ENCODE results near the gene DEDD2. TPM values are rescaled to one million over a fixed set of nuclear protein-coding genes. Genes with fewer than 3 reads are reported as not detected.

The DEDD2 gene
- polyA plus RNA-seq, 1 of the 3 experiments (the other 2 are of a cell fraction): 30.2 TPM

DNA sequence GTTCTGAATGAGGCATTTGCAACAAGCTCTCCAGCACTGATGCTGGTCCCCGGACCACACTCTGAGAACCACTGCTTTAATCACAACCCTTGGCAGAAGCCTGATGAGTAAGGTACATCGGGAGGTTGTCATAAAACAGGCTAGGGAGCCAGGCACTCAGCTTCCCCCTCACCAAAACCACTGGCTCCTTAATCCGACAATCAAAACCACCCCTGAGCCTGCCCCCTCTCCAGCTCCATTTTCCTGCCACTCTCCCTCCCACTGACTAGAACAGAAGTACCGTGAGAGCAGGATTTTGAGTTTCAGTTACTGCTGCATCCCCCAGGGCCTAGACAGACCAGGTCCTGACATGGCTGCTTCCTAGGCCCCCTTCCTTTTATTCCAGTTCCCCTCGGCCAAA, 17.7 kb upstream of the DEDD2 start:
- TF ChIP-seq RFX5 (IDR thresholded peaks at IDR 0.05; ENCODE audit: low read length) (no peak), FOSL2 (IDR thresholded peaks at IDR 0.05; ENCODE audit: borderline replicate concordance, low read depth) (no peak), RXRA (IDR thresholded peaks at IDR 0.05; ENCODE audit: borderline replicate concordance, low read depth) (no peak), GABPA (IDR thresholded peaks at IDR 0.05; ENCODE audit: low read depth) (no peak), GATA2 (CRISPR knock-in tag; IDR thresholded peaks at IDR 0.05) (no peak), MXI1 (IDR thresholded peaks at IDR 0.05; ENCODE audit: low read depth, low read length) (no peak), TEAD4 (IDR thresholded peaks at IDR 0.05; ENCODE audit: borderline replicate concordance, insufficient read depth) (no peak), NFIC (IDR thresholded peaks at IDR 0.05; ENCODE audit: borderline replicate concordance) (no peak)
- TF ChIP-seq, protein P1, sequence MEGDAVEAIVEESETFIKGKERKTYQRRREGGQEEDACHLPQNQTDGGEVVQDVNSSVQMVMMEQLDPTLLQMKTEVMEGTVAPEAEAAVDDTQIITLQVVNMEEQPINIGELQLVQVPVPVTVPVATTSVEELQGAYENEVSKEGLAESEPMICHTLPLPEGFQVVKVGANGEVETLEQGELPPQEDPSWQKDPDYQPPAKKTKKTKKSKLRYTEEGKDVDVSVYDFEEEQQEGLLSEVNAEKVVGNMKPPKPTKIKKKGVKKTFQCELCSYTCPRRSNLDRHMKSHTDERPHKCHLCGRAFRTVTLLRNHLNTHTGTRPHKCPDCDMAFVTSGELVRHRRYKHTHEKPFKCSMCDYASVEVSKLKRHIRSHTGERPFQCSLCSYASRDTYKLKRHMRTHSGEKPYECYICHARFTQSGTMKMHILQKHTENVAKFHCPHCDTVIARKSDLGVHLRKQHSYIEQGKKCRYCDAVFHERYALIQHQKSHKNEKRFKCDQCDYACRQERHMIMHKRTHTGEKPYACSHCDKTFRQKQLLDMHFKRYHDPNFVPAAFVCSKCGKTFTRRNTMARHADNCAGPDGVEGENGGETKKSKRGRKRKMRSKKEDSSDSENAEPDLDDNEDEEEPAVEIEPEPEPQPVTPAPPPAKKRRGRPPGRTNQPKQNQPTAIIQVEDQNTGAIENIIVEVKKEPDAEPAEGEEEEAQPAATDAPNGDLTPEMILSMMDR (IDR thresholded peaks at IDR 0.05): no peak
- TF ChIP-seq, protein P2, sequence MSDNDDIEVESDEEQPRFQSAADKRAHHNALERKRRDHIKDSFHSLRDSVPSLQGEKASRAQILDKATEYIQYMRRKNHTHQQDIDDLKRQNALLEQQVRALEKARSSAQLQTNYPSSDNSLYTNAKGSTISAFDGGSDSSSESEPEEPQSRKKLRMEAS (IDR thresholded peaks at IDR 0.05; ENCODE audit: low read depth): no peak
- Histone ChIP-seq H3K4me3 (ENCODE audit: low read depth in 2 of 2, low read length in 1 of 2) (no peak overlapping the region), H3K27ac (ENCODE audit: low read depth in 2 of 2, low read length in 1 of 2) (no peak overlapping the region), H3F3A (replicated peaks; ENCODE audit: insufficient read depth) (peaks cover 11% of the 10 kb centered on the region), H3K79me2 (ENCODE audit: insufficient read depth) (peaks cover 50% of the 10 kb centered on the region), H3K4me1 (ENCODE audit: control insufficient read depth in 1 of 2, insufficient read depth in 2 of 2, low read depth in 1 of 2, low read length in 1 of 2) (peaks cover 0 to 2% of the 10 kb centered on the region in 2 experiments; a peak in 1 of 4 replicates), H3K9me2 (no peaks in the 10 kb centered on the region), H4K20me1 (ENCODE audit: insufficient read depth) (peaks cover 11% of the 10 kb centered on the region; the same call in 1 of the 2 replicates), H3K36me3 (replicated peaks in 1 of 2; ENCODE audit: control insufficient read depth in 1 of 2, insufficient read depth in 2 of 2, low read length in 1 of 2) (peaks cover 33 to 68% of the 10 kb centered on the region in 2 experiments), H3K9me3 (no peaks in the 10 kb centered on the region), H3K4me2 (no peak overlapping the region), H2AFZ (ENCODE audit: low read depth) (no peak overlapping the region), H3K27me3 (ENCODE audit: insufficient read depth) (no peaks in the 10 kb centered on the region), H3K9ac (no peak overlapping the region)
- CTCF ChIA-PET: interaction anchor here (1.0 to 1.5 kb wide), 2 partner anchors 14 to 127 kb away, joined by 3 to 4 read pairs; no protein-coding TSS in a partner anchor
- DNase-seq: no peak
- POLR2A ChIA-PET: no interaction called here
- 85% methylated on average over 5 of the region's 5 CpGs for WGBS (ENCODE audit: low lambda C conversion rate)

DNA sequence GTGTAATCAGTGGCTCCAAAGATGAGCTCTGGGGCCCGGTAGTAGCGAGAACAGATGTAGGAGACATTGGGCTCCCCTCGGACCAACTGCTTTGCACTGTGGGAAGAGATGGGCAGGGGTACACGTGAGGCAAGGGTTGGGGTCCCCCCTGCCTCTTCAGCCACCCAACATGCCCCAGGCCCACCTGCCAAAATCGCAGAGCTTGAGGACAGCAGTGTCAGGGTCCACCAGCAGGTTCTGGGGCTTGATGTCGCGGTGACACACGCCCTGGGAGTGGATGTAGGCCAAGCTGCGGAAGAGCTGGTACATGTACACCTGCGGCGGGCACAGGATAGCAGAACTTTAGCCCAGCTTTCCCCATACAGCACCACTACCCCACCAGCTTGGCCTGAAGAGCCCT, 16.9 kb upstream of the DEDD2 start:
- H3K27ac ChIP-seq (ENCODE audit: low read depth in 2 of 2, low read length in 1 of 2): no peak overlapping the region
- H3K9me2 ChIP-seq: no peaks in the 10 kb centered on the region
- H3K36me3 ChIP-seq (replicated peaks in 1 of 2; ENCODE audit: control insufficient read depth in 1 of 2, insufficient read depth in 2 of 2, low read length in 1 of 2): peaks cover 28 to 68% of the 10 kb centered on the region in 2 experiments
- H2AFZ ChIP-seq (ENCODE audit: low read depth): no peak overlapping the region
- H4K20me1 ChIP-seq (ENCODE audit: insufficient read depth): peaks cover 17% of the 10 kb centered on the region
- peaks cover 16% of the 10 kb centered on the region for H3F3A ChIP-seq (replicated peaks; ENCODE audit: insufficient read depth)
- no peak overlapping the region for H3K4me3 ChIP-seq (ENCODE audit: low read depth in 2 of 2, low read length in 1 of 2)
- H3K9me3 ChIP-seq: no peaks in the 10 kb centered on the region
- peaks cover 44% of the 10 kb centered on the region for H3K79me2 ChIP-seq (ENCODE audit: insufficient read depth)
- ChIA-PET POLR2A (interaction anchor here (0.6 to 2.4 kb wide), 3 partner anchors 8 to 29 kb away, joined by 3 to 8 read pairs (median 3); partner anchors contain the start of gene GSK3A), CTCF (interaction anchor here (1.0 to 3.0 kb wide), 3 partner anchors 10 to 126 kb away, joined by 3 to 21 read pairs (median 4); partner anchors contain the start of gene GSK3A)
- TF ChIP-seq, protein P3, sequence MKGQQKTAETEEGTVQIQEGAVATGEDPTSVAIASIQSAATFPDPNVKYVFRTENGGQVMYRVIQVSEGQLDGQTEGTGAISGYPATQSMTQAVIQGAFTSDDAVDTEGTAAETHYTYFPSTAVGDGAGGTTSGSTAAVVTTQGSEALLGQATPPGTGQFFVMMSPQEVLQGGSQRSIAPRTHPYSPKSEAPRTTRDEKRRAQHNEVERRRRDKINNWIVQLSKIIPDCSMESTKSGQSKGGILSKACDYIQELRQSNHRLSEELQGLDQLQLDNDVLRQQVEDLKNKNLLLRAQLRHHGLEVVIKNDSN (IDR thresholded peaks at IDR 0.05; ENCODE audit: borderline replicate concordance, low read depth): no peak
- TF ChIP-seq CHD2 (IDR thresholded peaks at IDR 0.05; ENCODE audit: low read length, partially characterized antibody) (no peak), EZH2phosphoT487 (IDR thresholded peaks at IDR 0.05; ENCODE audit: borderline replicate concordance, low read depth) (no peak), RFX5 (IDR thresholded peaks at IDR 0.05; ENCODE audit: low read length) (no peak), SMC3 (IDR thresholded peaks at IDR 0.05; ENCODE audit: low read depth, low read length) (no peak)
- TF ChIP-seq, protein P1 (IDR thresholded peaks at IDR 0.05): no peak
- H3K4me1 ChIP-seq (ENCODE audit: control insufficient read depth in 1 of 2, insufficient read depth in 2 of 2, low read depth in 1 of 2, low read length in 1 of 2): no peaks in the 10 kb centered on the region; a peak in 1 of 4 replicates
- no peak overlapping the region for H3K9ac ChIP-seq
- no peaks in the 10 kb centered on the region for H3K27me3 ChIP-seq (ENCODE audit: insufficient read depth)
- DNase-seq: no peak
- WGBS (ENCODE audit: low lambda C conversion rate): 93% methylated on average over 7 of the region's 11 CpGs
- H3K4me2 ChIP-seq: no peak overlapping the region
